ENCODE measurements around the gene BDH1.

The BDH1 gene

GRCh38 chr3:197598404-197598980 lies 42.7 kb upstream of the BDH1 start:
- TF ChIP-seq SUZ12 (IDR thresholded peaks at IDR 0.05; ENCODE audit: extremely low read depth, insufficient read depth, insufficient read length) (no peak), YY1 (IDR thresholded peaks at IDR 0.05; ENCODE audit: insufficient read depth, insufficient read length) (no peak), ZNF274 (IDR thresholded peaks at IDR 0.05; ENCODE audit: low read depth, low read length) (no peak)
- H3K4me1 ChIP-seq (ENCODE audit: insufficient read depth, insufficient read length), result peaks cover 9% of the 10 kb centered on the region
- no peak for DNase-seq (ENCODE audit: low read depth, low spot score)
- peaks cover 6% of the 10 kb centered on the region; the same call in 1 of the 2 replicates for H3K9me3 ChIP-seq (ENCODE audit: insufficient read depth, low read length)
- H3K9ac ChIP-seq (ENCODE audit: insufficient read length, low read depth), result no peak overlapping the region
- no peak overlapping the region for H3K4me3 ChIP-seq (ENCODE audit: insufficient read length, low read depth)
- no peaks in the 10 kb centered on the region for H3K27me3 ChIP-seq (ENCODE audit: insufficient read depth, insufficient read length)
- peaks cover 10% of the 10 kb centered on the region for H3K36me3 ChIP-seq (ENCODE audit: insufficient read depth, insufficient read length, low read length)

- Histone ChIP-seq H3K27me3 (ENCODE audit: insufficient read depth, insufficient read length) (no peaks in the 10 kb centered on the region), H3K9ac (ENCODE audit: insufficient read length, low read depth) (no peak overlapping the region), H3K4me1 (ENCODE audit: insufficient read depth, insufficient read length) (peaks cover 9% of the 10 kb centered on the region), H3K36me3 (ENCODE audit: insufficient read depth, insufficient read length, low read length) (peaks cover 9% of the 10 kb centered on the region), H3K9me3 (ENCODE audit: insufficient read depth, low read length) (no peaks in the 10 kb centered on the region), H3K4me3 (ENCODE audit: insufficient read length, low read depth) (no peak overlapping the region)
- TF ChIP-seq ZNF274 (IDR thresholded peaks at IDR 0.05; ENCODE audit: low read depth, low read length) (no peak), YY1 (IDR thresholded peaks at IDR 0.05; ENCODE audit: insufficient read depth, insufficient read length) (no peak), SUZ12 (IDR thresholded peaks at IDR 0.05; ENCODE audit: extremely low read depth, insufficient read depth, insufficient read length) (no peak)
- DNase-seq (ENCODE audit: low read depth, low spot score), result no peak
These were observed 41.6 kb upstream of the BDH1 start for GRCh38 chr3:197597335-197597734.

DNA sequence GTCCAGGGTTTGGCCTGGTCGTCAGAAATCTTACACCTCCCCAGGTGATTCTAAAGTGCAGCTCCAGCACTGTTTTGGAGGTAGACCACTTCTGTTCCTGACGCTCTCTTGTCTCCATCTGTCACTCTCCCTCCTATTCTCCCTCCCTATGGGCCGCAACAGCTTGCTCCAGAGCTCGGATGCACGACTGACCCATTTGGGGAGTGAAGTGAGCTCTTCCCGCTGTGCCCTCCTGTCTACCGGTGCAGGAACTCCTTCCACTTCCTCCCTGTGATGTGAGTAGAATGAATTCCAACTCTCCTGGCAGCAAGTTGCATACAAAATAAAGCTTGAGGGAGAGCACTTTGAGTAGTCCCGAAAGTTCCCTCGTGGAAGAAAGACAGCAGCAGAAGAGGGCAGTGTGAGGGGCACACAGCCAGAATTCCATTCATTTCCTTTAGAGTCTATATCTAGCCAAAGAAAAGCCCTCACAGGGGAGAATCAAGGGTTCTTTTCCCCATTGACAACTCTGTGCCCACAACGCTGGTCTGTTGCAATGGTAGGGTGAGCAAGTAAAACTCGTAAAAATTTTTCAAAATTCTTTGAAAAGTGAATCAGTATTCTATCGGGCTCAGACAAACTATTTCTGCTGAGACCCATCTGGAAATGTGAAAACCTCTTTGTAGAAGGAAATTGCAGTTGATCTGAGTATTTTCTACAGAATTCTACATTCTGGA lies 39.9 kb upstream of the BDH1 start:
- H3K36me3 ChIP-seq (ENCODE audit: insufficient read depth, insufficient read length, low read length), result peaks cover 4% of the 10 kb centered on the region
- no peak overlapping the region for H3K9ac ChIP-seq (ENCODE audit: insufficient read length, low read depth)
- no peak overlapping the region for H3K4me3 ChIP-seq (ENCODE audit: insufficient read length, low read depth)
- DNase-seq (ENCODE audit: low read depth, low spot score), result no peak
- H3K4me1 ChIP-seq (ENCODE audit: insufficient read depth, insufficient read length), result peaks cover 9% of the 10 kb centered on the region
- TF ChIP-seq YY1 (IDR thresholded peaks at IDR 0.05; ENCODE audit: insufficient read depth, insufficient read length) (no peak), SUZ12 (IDR thresholded peaks at IDR 0.05; ENCODE audit: extremely low read depth, insufficient read depth, insufficient read length) (no peak)
- H3K9me3 ChIP-seq (ENCODE audit: insufficient read depth, low read length), result no peaks in the 10 kb centered on the region
- H3K27me3 ChIP-seq (ENCODE audit: insufficient read depth, insufficient read length), result no peaks in the 10 kb centered on the region

- H3K36me3 ChIP-seq (ENCODE audit: insufficient read depth, insufficient read length, low read length), result no peaks in the 10 kb centered on the region
- H3K27me3 ChIP-seq (ENCODE audit: insufficient read depth, insufficient read length), result no peaks in the 10 kb centered on the region
- no peak for DNase-seq (ENCODE audit: low read depth, low spot score)
- no peaks in the 10 kb centered on the region for H3K9me3 ChIP-seq (ENCODE audit: insufficient read depth, low read length)
- peaks cover 2% of the 10 kb centered on the region for H3K4me1 ChIP-seq (ENCODE audit: insufficient read depth, insufficient read length)
- H3K4me3 ChIP-seq (ENCODE audit: insufficient read length, low read depth), result no peak overlapping the region
- H3K9ac ChIP-seq (ENCODE audit: insufficient read length, low read depth), result no peak overlapping the region
- TF ChIP-seq SUZ12 (IDR thresholded peaks at IDR 0.05; ENCODE audit: extremely low read depth, insufficient read depth, insufficient read length) (no peak), YY1 (IDR thresholded peaks at IDR 0.05; ENCODE audit: insufficient read depth, insufficient read length) (no peak), ZNF274 (IDR thresholded peaks at IDR 0.05; ENCODE audit: low read depth, low read length) (no peak)
These were observed 37.2 kb upstream of the BDH1 start for GRCh38 chr3:197593046-197593380.

- Histone ChIP-seq H3K4me1 (ENCODE audit: insufficient read depth, insufficient read length) (peaks cover 2% of the 10 kb centered on the region), H3K4me3 (ENCODE audit: insufficient read length, low read depth) (no peak overlapping the region), H3K9me3 (ENCODE audit: insufficient read depth, low read length) (no peaks in the 10 kb centered on the region), H3K9ac (ENCODE audit: insufficient read length, low read depth) (no peak overlapping the region), H3K27me3 (ENCODE audit: insufficient read depth, insufficient read length) (no peaks in the 10 kb centered on the region), H3K36me3 (ENCODE audit: insufficient read depth, insufficient read length, low read length) (no peaks in the 10 kb centered on the region)
- DNase-seq (ENCODE audit: low read depth, low spot score), result no peak
- TF ChIP-seq YY1 (IDR thresholded peaks at IDR 0.05; ENCODE audit: insufficient read depth, insufficient read length), result no peak
- TF ChIP-seq SUZ12 (IDR thresholded peaks at IDR 0.05; ENCODE audit: extremely low read depth, insufficient read depth, insufficient read length), result no peak
- TF ChIP-seq ZNF274 (IDR thresholded peaks at IDR 0.05; ENCODE audit: low read depth, low read length), result no peak
These were observed 36.7 kb upstream of the BDH1 start for GRCh38 chr3:197592361-197593045.

GRCh38 chr3:197591816-197592215 lies 36.0 kb upstream of the BDH1 start:
- no peak for DNase-seq (ENCODE audit: low read depth, low spot score)
- Histone ChIP-seq H3K36me3 (ENCODE audit: insufficient read depth, insufficient read length, low read length) (no peaks in the 10 kb centered on the region), H3K27me3 (ENCODE audit: insufficient read depth, insufficient read length) (no peaks in the 10 kb centered on the region), H3K9me3 (ENCODE audit: insufficient read depth, low read length) (no peaks in the 10 kb centered on the region), H3K9ac (ENCODE audit: insufficient read length, low read depth) (no peak overlapping the region), H3K4me3 (ENCODE audit: insufficient read length, low read depth) (no peak overlapping the region), H3K4me1 (ENCODE audit: insufficient read depth, insufficient read length) (peaks cover 2% of the 10 kb centered on the region)
- no peak for TF ChIP-seq ZNF274 (IDR thresholded peaks at IDR 0.05; ENCODE audit: low read depth, low read length)
- no peak for TF ChIP-seq SUZ12 (IDR thresholded peaks at IDR 0.05; ENCODE audit: extremely low read depth, insufficient read depth, insufficient read length)
- no peak for TF ChIP-seq YY1 (IDR thresholded peaks at IDR 0.05; ENCODE audit: insufficient read depth, insufficient read length)

DNA sequence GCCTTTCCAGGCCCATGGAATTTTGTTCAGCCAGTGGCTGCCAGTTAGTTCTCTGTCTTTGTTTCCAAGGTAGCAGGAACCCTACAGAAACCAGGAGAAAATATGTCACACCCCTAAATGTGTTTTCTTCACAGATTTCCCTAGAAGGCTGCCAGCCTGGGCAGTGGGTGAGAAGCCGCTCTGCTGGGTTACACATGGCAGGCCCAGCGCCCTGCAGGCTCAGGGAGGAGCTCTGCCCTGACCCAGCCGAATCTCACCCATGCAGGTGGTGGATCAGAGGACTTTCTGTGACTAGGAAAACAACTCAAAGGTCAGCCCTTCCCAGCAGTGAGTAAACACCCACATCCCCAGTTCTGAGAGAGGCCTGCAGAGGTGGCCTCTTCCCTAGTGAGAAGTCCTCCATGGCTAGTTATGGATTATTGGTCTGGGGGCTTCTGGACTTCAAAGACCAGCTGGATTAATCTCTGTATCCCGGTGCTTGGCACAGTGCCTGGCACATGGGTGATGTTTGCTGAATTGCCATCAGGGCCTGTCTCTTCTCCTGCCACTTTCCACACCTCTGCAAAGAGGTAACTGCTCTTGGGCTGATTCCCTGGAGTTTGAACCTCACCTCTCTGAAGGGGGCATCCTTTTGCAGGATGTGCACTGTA lies 34.7 kb upstream of the BDH1 start:
- H3K9ac ChIP-seq (ENCODE audit: insufficient read length, low read depth), result no peak overlapping the region
- H3K4me1 ChIP-seq (ENCODE audit: insufficient read depth, insufficient read length), result peaks cover 2% of the 10 kb centered on the region
- no peaks in the 10 kb centered on the region for H3K9me3 ChIP-seq (ENCODE audit: insufficient read depth, low read length)
- no peak overlapping the region for H3K4me3 ChIP-seq (ENCODE audit: insufficient read length, low read depth)
- DNase-seq (ENCODE audit: low read depth, low spot score), result no peak
- no peaks in the 10 kb centered on the region for H3K27me3 ChIP-seq (ENCODE audit: insufficient read depth, insufficient read length)
- H3K36me3 ChIP-seq (ENCODE audit: insufficient read depth, insufficient read length, low read length), result no peaks in the 10 kb centered on the region
- no peak for TF ChIP-seq YY1 (IDR thresholded peaks at IDR 0.05; ENCODE audit: insufficient read depth, insufficient read length)
- no peak for TF ChIP-seq ZNF274 (IDR thresholded peaks at IDR 0.05; ENCODE audit: low read depth, low read length)
- no peak for TF ChIP-seq SUZ12 (IDR thresholded peaks at IDR 0.05; ENCODE audit: extremely low read depth, insufficient read depth, insufficient read length)

Data from NT2/D1 (cell line).